HepG2 (cell line): ENCODE results near the gene SFXN5. TPM values are rescaled to one million over a fixed set of nuclear protein-coding genes. Genes with fewer than 3 reads are reported as not detected.

ENCODE experiments used
- ARID4A ChIP-seq: sonication (generic); formaldehyde crosslinking; IDR thresholded peaks from 2 replicates; pipeline ENCODE4 v1.5.0; 2020; ENCODE audit warnings: mild to moderate bottlenecking, missing genetic modification reagents, borderline replicate concordance
- CCAR2 ChIP-seq: fragments of 200-400 bp; formaldehyde crosslinking; optimal IDR thresholded peaks from 2 replicates; pipeline ENCODE3; 2018; ENCODE audit warnings: low read depth, mild to moderate bottlenecking, low read length, moderate library complexity
- CHD4 ChIP-seq: fragments of 200-600 bp; sonication (generic); IDR thresholded peaks from 2 replicates; pipeline ENCODE4 v1.7.0; 2017; ENCODE audit warnings: mild to moderate bottlenecking, low read length, borderline replicate concordance
- E2F5 ChIP-seq: sonication (generic); formaldehyde crosslinking; conservative IDR thresholded peaks from 2 replicates; pipeline ENCODE4 v1.4.0; 2020; ENCODE audit warnings: missing genetic modification reagents
- EED ChIP-seq: sonication (generic); formaldehyde crosslinking; IDR thresholded peaks from 2 replicates; pipeline ENCODE4 v1.5.0; 2020; ENCODE audit warnings: mild to moderate bottlenecking, missing genetic modification reagents
- GTF3A ChIP-seq: sonication (generic); formaldehyde crosslinking; conservative IDR thresholded peaks from 2 replicates; pipeline ENCODE4 v1.4.0; 2020; ENCODE audit warnings: mild to moderate bottlenecking, missing genetic modification reagents
- MZF1 ChIP-seq: sonication (generic); formaldehyde crosslinking; IDR thresholded peaks from 2 replicates; pipeline ENCODE4 v1.8.1; 2023; ENCODE audit warnings: mild to moderate bottlenecking, missing genetic modification reagents, borderline replicate concordance
- NR2F2 ChIP-seq: IDR thresholded peaks from 2 replicates; pipeline ENCODE4 v1.6.1; 2012; ENCODE audit warnings: low read depth, inconsistent platforms, borderline replicate concordance
- RFX5 ChIP-seq: IDR thresholded peaks from 2 replicates; pipeline ENCODE4 v1.6.1; 2011; ENCODE audit warnings: low read depth, low read length, improper control_type of control experiment
- RFXAP ChIP-seq: sonication (generic); formaldehyde crosslinking; IDR thresholded peaks from 2 replicates; pipeline ENCODE4 v1.4.0; 2020; ENCODE audit warnings: missing genetic modification reagents, borderline replicate concordance
- ZBTB33 ChIP-seq: sonication (generic); formaldehyde crosslinking; IDR thresholded peaks from 2 replicates; pipeline ENCODE4 v1.4.0; 2020; ENCODE audit warnings: missing genetic modification reagents
- ZBTB4 ChIP-seq: sonication (generic); formaldehyde crosslinking; IDR thresholded peaks from 2 replicates; pipeline ENCODE4 v1.4.0; 2020; ENCODE audit warnings: missing genetic modification reagents, mild to moderate bottlenecking, borderline replicate concordance
- ZC3H13 ChIP-seq: sonication (generic); formaldehyde crosslinking; IDR thresholded peaks from 2 replicates; pipeline ENCODE4 v1.8.1; 2023; ENCODE audit warnings: mild to moderate bottlenecking, missing genetic modification reagents, moderate library complexity
- ZNF138 ChIP-seq: sonication (generic); formaldehyde crosslinking; IDR thresholded peaks from 2 replicates; pipeline ENCODE4 v1.5.0; 2020; ENCODE audit warnings: mild to moderate bottlenecking, low read depth, missing genetic modification reagents
- ZNF235 ChIP-seq: sonication (generic); formaldehyde crosslinking; IDR thresholded peaks from 2 replicates; pipeline ENCODE4 v1.8.1; 2023; ENCODE audit warnings: mild to moderate bottlenecking, missing genetic modification reagents, borderline replicate concordance
- ZNF564 ChIP-seq: sonication (generic); formaldehyde crosslinking; IDR thresholded peaks from 2 replicates; pipeline ENCODE4 v1.8.1; 2023; ENCODE audit warnings: mild to moderate bottlenecking, missing genetic modification reagents
- ZNF7 ChIP-seq: IDR thresholded peaks from 2 replicates; pipeline ENCODE4 v1.6.1; 2016; ENCODE audit warnings: missing biosample characterization, missing genetic modification reagents
- polyA plus RNA-seq, 8 experiments: library from polyadenylated mRNA; depleted of rRNA in 3 of 8; stranded (reverse) in 7 of 8; unstranded in 1 of 8; fragments of >200 nt; fragmentation: Illumina TruSeq in 4 of 8; extraction: Trizol in 4 of 8; gene quantifications; 2 replicates each; pipeline versions ENCODE4 v1.2.1 to v1.2.3, GENCODE V29; 2011 to 2016; ENCODE audit warnings: low read depth in 4 of 8, missing spikeins in 1 of 8, mixed read lengths in 1 of 8; ENCODE audit not compliant: insufficient read depth in 1 of 8
- total RNA-seq, 5 experiments: library from RNA; depleted of rRNA; stranded (reverse); fragments of >200 nt; fragmentation: Illumina TruSeq; extraction: Trizol; gene quantifications; 2 replicates each; pipeline ENCODE4 v1.2.3, GENCODE V29; 2016; ENCODE audit warnings: low read depth in 1 of 5

The SFXN5 gene
- total and polyA plus RNA-seq, 2 of the 13 experiments (the other 11 are each of a cell fraction or from before 2014, with no cell fraction given) = 34.9 to 37.4 TPM

GRCh38 chr2:73020657-73021370 is 50.7 kb downstream of the SFXN5 start (continued):
- TF ChIP-seq MZF1 (no peak), CCAR2 (no peak), ZNF138 (CRISPR knock-in tag) (no peak), ZBTB33 (CRISPR knock-in tag) (no peak; the same call in 1 of the 2 replicates), E2F5 (no peak), ARID4A (CRISPR knock-in tag) (peak; percentile 55; the same call in 1 of the 2 replicates), CHD4 (no peak), NR2F2 (peak; percentile 77; the same call in 1 of the 2 replicates), ZNF564 (CRISPR knock-in tag) (no peak), RFXAP (CRISPR knock-in tag) (no peak), ZNF235 (CRISPR knock-in tag) (no peak), ZNF7 (CRISPR knock-in tag) (no peak), RFX5 (no peak), EED (CRISPR knock-in tag) (no peak; the same call in 1 of the 2 replicates), GTF3A (0 out of 2 replicates have a peak, but pooled peaks have one; percentile 51), ZC3H13 (peak; percentile 66; the same call in 1 of the 2 replicates), ZBTB4 (peak; percentile 66; the same call in 1 of the 2 replicates)
